C4-2B (cell line): ENCODE measurements around the gene ENTPD8.

Experiments
- H3K27ac ChIP-seq: fragments of 450-650 bp; 2 replicates; pipeline ENCODE4 v1.5.1; 2017
- ZFX ChIP-seq: fragments of 450-650 bp; IDR thresholded peaks from 2 replicates; pipeline ENCODE4 v1.6.1; 2017
- TF ChIP-seq, protein P1 (sequence below): fragments of 450-650 bp; conservative IDR thresholded peaks from 2 replicates; pipeline ENCODE4 v1.5.1; 2017; ENCODE audit warnings: mild to moderate bottlenecking

Gene ENTPD8

DNA sequence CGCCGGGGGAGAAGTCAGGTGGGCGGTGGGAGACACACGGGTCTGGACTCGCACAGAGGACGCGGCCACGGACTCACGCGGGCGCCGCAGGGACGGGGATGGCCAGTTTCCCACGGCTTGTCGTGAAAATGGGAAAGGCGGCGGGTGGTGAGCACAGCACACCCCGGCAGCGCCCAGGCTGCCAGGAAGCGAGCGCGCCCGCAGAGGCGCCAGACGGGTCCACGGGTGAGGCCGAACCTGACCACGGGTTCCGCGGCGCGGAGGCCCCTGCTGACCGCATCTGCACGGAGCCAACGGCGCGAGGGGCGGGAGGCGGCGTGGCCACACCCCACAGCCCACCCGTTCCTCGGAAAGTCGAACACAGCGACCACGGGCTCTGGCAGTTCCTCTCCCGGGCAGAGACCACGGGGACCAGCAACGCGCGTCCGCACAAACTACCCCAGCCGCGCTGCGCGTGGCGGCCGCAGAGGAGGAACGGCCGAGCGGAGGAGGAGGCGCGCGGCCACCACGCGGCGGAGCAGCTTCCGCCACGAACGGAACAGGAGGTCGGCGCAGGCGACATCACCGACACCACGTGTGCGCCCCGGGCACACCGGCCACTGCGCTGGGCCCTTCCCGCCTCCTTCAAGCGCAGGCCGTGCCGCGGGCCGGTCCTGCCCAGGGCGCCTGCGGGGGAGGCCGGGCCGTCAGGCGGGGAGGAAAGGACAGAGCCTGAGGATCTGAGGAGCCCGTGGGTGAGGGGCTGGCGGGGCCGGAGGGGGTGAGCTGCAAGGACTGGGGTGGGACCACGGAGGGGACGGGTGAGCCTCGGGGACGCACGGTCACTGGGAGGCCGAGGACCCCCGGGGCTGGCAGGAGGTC, 23.8 kb downstream of the ENTPD8 start:
- no peak overlapping the region for H3K27ac ChIP-seq
- TF ChIP-seq, protein P1, sequence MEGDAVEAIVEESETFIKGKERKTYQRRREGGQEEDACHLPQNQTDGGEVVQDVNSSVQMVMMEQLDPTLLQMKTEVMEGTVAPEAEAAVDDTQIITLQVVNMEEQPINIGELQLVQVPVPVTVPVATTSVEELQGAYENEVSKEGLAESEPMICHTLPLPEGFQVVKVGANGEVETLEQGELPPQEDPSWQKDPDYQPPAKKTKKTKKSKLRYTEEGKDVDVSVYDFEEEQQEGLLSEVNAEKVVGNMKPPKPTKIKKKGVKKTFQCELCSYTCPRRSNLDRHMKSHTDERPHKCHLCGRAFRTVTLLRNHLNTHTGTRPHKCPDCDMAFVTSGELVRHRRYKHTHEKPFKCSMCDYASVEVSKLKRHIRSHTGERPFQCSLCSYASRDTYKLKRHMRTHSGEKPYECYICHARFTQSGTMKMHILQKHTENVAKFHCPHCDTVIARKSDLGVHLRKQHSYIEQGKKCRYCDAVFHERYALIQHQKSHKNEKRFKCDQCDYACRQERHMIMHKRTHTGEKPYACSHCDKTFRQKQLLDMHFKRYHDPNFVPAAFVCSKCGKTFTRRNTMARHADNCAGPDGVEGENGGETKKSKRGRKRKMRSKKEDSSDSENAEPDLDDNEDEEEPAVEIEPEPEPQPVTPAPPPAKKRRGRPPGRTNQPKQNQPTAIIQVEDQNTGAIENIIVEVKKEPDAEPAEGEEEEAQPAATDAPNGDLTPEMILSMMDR = no peak
- no peak for TF ChIP-seq ZFX

DNA sequence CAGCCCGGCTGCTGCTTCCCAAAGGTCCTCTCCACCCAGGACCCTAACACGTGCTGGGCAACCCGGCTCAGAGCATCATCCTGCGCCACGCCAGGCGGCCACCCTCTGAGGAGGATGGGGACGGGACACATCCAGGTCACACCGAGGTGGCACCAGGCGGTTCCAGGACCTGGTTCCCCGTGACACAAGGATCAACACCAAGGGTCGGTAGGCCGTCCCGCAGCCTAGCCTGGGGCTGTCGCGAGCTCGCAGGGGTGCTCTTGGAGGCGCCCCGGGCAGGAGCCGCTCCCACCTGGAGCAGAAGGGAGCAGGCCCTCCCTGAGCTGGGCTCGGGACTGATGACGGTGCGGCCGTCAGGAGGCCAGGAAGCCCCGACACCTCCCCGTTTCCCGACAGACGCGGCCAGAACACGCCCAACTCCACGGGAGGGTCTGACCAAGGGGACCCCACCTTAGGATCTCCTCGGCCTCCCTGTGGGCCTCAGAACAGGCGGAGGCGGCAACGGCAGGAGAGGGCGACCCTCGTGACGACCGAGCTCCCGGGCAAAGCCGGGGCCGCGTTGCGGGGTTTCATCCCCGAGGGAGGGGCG, 24.5 kb downstream of the ENTPD8 start:
- TF ChIP-seq, protein P1 = no peak
- no peak for TF ChIP-seq ZFX
- H3K27ac ChIP-seq = no peak overlapping the region

DNA sequence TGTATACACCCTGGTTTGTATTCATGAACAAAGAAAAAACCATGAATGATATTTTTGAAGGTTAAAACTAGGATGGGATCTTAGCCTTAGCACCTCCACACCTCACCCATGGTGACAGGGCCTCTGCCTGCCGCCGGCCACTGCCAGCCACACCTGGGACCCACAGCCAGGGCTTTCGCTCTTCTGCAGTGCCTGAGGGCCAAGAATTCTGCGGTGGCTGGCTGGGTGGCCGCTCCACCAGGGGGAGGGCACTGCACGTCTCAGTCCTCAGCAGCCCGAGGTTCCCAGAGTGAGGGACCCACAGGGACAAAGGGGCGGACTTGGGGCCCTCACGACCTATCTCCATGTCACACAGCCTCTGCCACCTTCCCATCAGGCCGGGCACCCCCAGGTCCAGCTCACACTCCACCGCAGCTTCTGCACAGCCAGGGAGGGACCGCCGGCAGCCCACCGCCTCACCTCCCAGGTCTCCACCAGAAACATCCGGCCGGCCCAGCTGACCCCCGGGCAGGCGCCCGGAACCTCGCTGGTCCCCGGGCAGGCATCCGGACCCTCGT, 25.1 kb downstream of the ENTPD8 start:
- no peak overlapping the region for H3K27ac ChIP-seq
- no peak for TF ChIP-seq ZFX
- TF ChIP-seq, protein P1 = no peak

DNA sequence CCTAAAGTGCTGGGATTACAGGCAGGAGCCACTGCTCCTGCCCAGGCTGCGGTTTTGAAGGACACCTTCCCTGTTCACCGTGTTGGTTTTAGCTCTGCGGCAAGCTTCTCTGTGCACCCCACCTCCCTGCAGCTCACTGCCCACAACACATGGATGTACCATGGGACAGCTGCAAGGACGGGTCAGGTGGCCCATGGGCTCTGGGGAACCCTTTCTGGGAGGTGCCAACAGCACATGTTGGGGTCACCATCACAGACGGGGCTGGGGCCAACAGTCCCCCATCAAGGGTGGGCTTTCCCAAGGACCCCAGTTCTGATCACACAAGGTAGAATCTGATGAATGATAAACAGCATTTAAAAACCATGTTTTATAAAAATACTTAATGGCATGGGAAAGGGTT, 25.7 kb downstream of the ENTPD8 start:
- no peak overlapping the region for H3K27ac ChIP-seq
- TF ChIP-seq, protein P1 = no peak
- TF ChIP-seq ZFX = no peak

DNA sequence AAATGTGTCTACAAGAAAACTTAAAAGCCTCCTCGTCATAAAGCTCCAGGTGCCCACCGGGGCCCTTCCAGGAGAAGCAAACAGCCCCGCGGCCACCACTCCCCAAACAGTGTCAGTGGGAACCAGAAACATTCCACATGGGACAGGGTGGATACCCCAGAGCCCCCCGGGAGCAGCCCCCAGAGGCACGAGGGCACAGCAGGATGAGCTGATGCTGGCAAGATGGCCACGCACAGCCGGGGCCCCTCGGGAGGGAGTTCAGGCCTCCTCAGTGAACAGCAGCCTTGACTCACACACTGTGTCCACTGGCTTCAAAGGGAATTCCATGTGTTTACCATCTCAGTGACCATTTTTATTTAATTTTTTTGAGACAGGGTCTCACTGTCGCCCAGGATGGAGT, 28.7 kb downstream of the ENTPD8 start:
- TF ChIP-seq, protein P1 = no peak
- no peak for TF ChIP-seq ZFX
- no peak overlapping the region for H3K27ac ChIP-seq

DNA sequence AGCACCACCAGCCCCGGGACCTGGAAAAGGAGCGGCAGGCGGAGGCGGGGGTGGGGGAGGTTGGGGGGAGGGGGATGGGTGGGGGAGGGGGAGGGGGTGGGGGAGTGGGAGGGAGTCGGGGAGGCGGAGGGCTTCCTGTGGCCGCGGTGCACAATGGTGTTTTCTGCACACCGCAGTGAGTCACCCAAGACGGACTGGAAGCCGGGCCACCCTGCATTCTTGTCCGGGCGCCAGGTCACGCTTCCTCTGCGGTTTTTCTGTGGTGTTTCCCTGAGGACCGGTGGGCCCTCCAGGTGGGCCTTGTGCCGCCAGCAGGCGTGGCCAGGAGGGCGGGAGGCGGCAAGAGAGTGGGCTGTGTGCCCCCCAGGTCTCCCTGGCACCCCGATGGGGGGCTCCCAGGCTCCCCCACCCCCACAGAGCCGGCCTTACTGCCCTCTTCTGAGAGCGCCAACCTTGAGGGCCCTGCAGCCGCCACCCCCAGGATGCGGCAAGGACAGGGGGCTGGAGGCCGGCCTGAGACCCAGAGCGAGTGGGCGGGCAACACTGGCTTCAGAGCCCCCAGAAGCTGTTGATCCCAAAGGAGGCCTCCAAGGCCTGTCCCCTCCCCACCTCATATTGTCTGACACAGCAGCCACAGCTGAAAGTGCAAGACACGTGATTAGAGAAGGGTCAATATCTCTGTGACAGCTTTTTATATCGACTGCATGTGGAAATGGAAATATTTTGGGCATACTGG, 29.3 kb downstream of the ENTPD8 start:
- TF ChIP-seq ZFX = no peak
- TF ChIP-seq, protein P1 = no peak
- no peak overlapping the region for H3K27ac ChIP-seq

DNA sequence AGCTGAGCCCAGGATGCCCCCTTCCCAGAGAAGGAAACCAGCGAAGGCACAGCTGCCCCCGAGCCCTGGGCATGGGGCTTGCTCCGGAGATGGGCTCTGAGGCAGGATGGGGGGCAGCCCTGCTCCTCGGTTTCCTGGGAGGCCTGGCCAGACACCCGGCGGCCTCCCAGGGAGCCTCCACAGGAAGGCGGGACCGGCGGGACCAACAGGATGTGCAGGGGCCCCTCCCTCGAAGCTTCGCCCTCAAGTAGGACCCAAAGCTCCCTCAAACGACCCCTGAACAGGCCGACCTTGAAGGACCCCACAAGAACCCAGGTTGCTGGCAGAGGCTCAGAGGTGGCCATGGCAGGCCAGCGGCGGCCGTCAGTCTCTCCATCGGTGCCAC, 29.9 kb downstream of the ENTPD8 start:
- no peak overlapping the region for H3K27ac ChIP-seq
- TF ChIP-seq ZFX = no peak
- TF ChIP-seq, protein P1 = no peak
